Activated T-helper 9 cell treated with anti-CD3 and anti-CD28 coated beads, Interleukin-2, amount 50 U/mL, for 16 hours (primary cell): ENCODE data around the gene FAHD1.
"Not testable (repeated sequence)": the region's sequence is repeated elsewhere in the genome, so short reads cannot be mapped to it uniquely, and the experiment has no call there.

Experiments used
- DNase-seq: peaks from one replicate; pipeline ENCODE4 v3.0.0-alpha.2; 2020; ENCODE audit warnings: low read depth

The FAHD1 gene

GRCh38 chr16:1789643-1790045, 37.4 kb upstream of the FAHD1 start:
- DNase-seq: no peak

- no peak for DNase-seq
Measured at GRCh38 chr16:1790261-1790610, 36.8 kb upstream of the FAHD1 start.

- no peak for DNase-seq
Measured at GRCh38 chr16:1790611-1791255, 36.3 kb upstream of the FAHD1 start.

GRCh38 chr16:1791256-1791942, 35.6 kb upstream of the FAHD1 start:
- no peak for DNase-seq

- DNase-seq: no peak
Measured at GRCh38 chr16:1791943-1792812, 34.8 kb upstream of the FAHD1 start.

- DNase-seq: no peak
Measured at GRCh38 chr16:1792836-1793577, 34.0 kb upstream of the FAHD1 start.

GRCh38 chr16:1793578-1794220, 33.3 kb upstream of the FAHD1 start, which contains the start of gene IGFALS:
TSS of gene IGFALS (minus strand) at chr16:1793705. CDS start at chr16:1793652, 53 bp downstream.
- no peak for DNase-seq

GRCh38 chr16:1794221-1794871, 32.7 kb upstream of the FAHD1 start:
- no peak for DNase-seq

GRCh38 chr16:1794908-1795666, 31.9 kb upstream of the FAHD1 start:
- DNase-seq: no peak

GRCh38 chr16:1799263-1799662, 27.7 kb upstream of the FAHD1 start:
- DNase-seq: not testable (repeated sequence)

- no peak for DNase-seq
Measured at GRCh38 chr16:1800701-1801100, 26.3 kb upstream of the FAHD1 start.

GRCh38 chr16:1807626-1808025, 19.4 kb upstream of the FAHD1 start:
- no peak for DNase-seq

GRCh38 chr16:1808691-1809090, 18.3 kb upstream of the FAHD1 start:
- DNase-seq: no peak

- DNase-seq: no peak
Measured at GRCh38 chr16:1809281-1809801, 17.7 kb upstream of the FAHD1 start.

GRCh38 chr16:1810106-1810505, 16.9 kb upstream of the FAHD1 start:
- DNase-seq: no peak

GRCh38 chr16:1810536-1810935, 16.5 kb upstream of the FAHD1 start:
- DNase-seq: no peak

- peak; percentile 16 for DNase-seq
Measured at GRCh38 chr16:1812732-1813163, 14.3 kb upstream of the FAHD1 start.

GRCh38 chr16:1815461-1815860, 11.5 kb upstream of the FAHD1 start:
- DNase-seq: no peak

GRCh38 chr16:1816396-1817275, 10.4 kb upstream of the FAHD1 start:
- DNase-seq: no peak
